ENCODE data around the gene LMAN1. TPM values are rescaled to one million over a fixed set of nuclear protein-coding genes. Genes with fewer than 3 reads are reported as not detected.
A peak's percentile ranks its signal among the peaks of the same experiment; 100 is the strongest.

Gene LMAN1
- total and polyA plus RNA-seq, 4 donors: 18.9 to 108 (median 67.2) TPM

GRCh38 chr18:59308938-59309260, 50.2 kb downstream of the LMAN1 start:
- Histone ChIP-seq H3K9me3 (ENCODE audit: control insufficient read depth in 4 of 4, insufficient read depth in 3 of 4, low read length in 3 of 4) (peaks cover 0 to 2% (median 0%) of the 10 kb centered on the region in 4 donors), H3K9ac (ENCODE audit: insufficient read depth in 1 of 2, low read length in 2 of 2) (no peak overlapping the region), H3K27ac (ENCODE audit: low read depth in 1 of 2, low read length in 1 of 2) (no peak overlapping the region), H3K36me3 (ENCODE audit: control insufficient read depth in 4 of 4, insufficient read depth in 4 of 4, low read length in 4 of 4) (no peaks in the 10 kb centered on the region), H3K4me3 (no peak overlapping the region), H3K27me3 (ENCODE audit: control insufficient read depth in 3 of 3, insufficient read depth in 3 of 3, low read length in 2 of 3) (peaks cover 3 to 23% (median 8%) of the 10 kb centered on the region in 3 donors), H3K4me1 (ENCODE audit: control insufficient read depth in 5 of 5, insufficient read depth in 5 of 5, low read length in 5 of 5) (peaks cover 0 to 8% (median 0%) of the 10 kb centered on the region in 5 donors)
- 15 to 18% methylated on average over 5 of the region's 5 CpGs for WGBS, 2 donors
- TF ChIP-seq, protein P1, sequence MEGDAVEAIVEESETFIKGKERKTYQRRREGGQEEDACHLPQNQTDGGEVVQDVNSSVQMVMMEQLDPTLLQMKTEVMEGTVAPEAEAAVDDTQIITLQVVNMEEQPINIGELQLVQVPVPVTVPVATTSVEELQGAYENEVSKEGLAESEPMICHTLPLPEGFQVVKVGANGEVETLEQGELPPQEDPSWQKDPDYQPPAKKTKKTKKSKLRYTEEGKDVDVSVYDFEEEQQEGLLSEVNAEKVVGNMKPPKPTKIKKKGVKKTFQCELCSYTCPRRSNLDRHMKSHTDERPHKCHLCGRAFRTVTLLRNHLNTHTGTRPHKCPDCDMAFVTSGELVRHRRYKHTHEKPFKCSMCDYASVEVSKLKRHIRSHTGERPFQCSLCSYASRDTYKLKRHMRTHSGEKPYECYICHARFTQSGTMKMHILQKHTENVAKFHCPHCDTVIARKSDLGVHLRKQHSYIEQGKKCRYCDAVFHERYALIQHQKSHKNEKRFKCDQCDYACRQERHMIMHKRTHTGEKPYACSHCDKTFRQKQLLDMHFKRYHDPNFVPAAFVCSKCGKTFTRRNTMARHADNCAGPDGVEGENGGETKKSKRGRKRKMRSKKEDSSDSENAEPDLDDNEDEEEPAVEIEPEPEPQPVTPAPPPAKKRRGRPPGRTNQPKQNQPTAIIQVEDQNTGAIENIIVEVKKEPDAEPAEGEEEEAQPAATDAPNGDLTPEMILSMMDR (IDR thresholded peaks at IDR 0.05; ENCODE audit: control extremely low read depth, extremely low read depth): no peak
- DNase-seq: peak in 2 of 3 donors; percentile 73 to 79
- ATAC-seq (ENCODE audit: insufficient read depth, low FRiP score): no peak

DNA sequence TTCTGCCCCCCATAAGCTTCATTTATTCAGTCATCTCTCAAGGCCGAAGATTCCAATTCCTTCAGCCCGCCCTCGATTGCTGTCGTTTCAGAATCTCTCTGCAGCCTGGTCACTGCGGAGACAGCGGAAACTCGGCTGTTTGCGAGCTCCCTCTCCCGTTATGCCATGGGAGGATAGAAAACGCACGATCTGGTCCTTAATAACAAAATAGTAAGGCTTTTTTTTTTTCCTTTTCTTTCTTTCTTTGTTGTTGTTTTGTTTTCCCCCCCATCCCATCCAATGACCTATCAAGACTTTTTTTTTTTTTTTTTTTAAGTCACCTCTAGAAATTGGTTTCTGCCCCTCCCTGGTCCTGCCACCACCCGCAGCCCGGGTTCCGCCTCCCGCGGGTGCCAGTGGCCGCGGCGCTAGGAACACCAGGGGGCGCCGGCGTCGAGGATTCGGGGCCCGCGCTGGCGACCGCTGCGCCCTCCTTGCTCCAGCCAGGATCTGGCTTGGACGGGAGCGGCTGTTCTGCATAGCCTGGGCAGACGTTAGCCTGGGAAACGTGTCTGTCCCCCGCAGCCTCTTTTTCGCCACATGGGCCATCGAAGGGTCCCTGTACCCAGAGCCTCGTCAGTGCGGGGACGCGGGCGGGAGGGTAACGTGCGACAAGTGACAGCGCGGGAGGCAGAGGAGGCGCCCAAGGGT, 50.7 kb downstream of the LMAN1 start:
- 2 to 3% methylated on average over 46 of the region's 46 CpGs for WGBS, 2 donors
- Histone ChIP-seq H3K36me3 (ENCODE audit: control insufficient read depth in 4 of 4, insufficient read depth in 4 of 4, low read length in 4 of 4) (no peaks in the 10 kb centered on the region), H3K4me1 (ENCODE audit: control insufficient read depth in 5 of 5, insufficient read depth in 5 of 5, low read length in 5 of 5) (peaks cover 0 to 8% (median 0%) of the 10 kb centered on the region in 5 donors), H3K9me3 (ENCODE audit: control insufficient read depth in 4 of 4, insufficient read depth in 3 of 4, low read length in 3 of 4) (peaks cover 0 to 2% (median 0%) of the 10 kb centered on the region in 4 donors), H3K9ac (ENCODE audit: insufficient read depth in 1 of 2, low read length in 2 of 2) (no peak overlapping the region), H3K27me3 (ENCODE audit: control insufficient read depth in 3 of 3, insufficient read depth in 3 of 3, low read length in 2 of 3) (peaks cover 3 to 25% (median 11%) of the 10 kb centered on the region in 3 donors), H3K4me3 (no peak overlapping the region), H3K27ac (ENCODE audit: low read depth in 1 of 2, low read length in 1 of 2) (no peak overlapping the region)
- DNase-seq: peak; percentile 81 to 85 (median 82)
- ATAC-seq (ENCODE audit: insufficient read depth, low FRiP score): peak; percentile 94
- TF ChIP-seq, protein P1 (IDR thresholded peaks at IDR 0.05; ENCODE audit: control extremely low read depth, extremely low read depth): peak; percentile 49

GRCh38 chr18:59306640-59307039, 52.4 kb downstream of the LMAN1 start:
- peaks cover 3 to 28% (median 10%) of the 10 kb centered on the region in 3 donors for H3K27me3 ChIP-seq (ENCODE audit: control insufficient read depth in 3 of 3, insufficient read depth in 3 of 3, low read length in 2 of 3)

More at GRCh38 chr18:59306640-59307039, 52.4 kb downstream of the LMAN1 start:
- ATAC-seq (ENCODE audit: insufficient read depth, low FRiP score) (no peak), DNase-seq (no peak)
- TF ChIP-seq, protein P1 (IDR thresholded peaks at IDR 0.05; ENCODE audit: control extremely low read depth, extremely low read depth): no peak
- Histone ChIP-seq H3K9ac (ENCODE audit: insufficient read depth in 1 of 2, low read length in 2 of 2) (no peak overlapping the region), H3K9me3 (ENCODE audit: control insufficient read depth in 4 of 4, insufficient read depth in 3 of 4, low read length in 3 of 4) (no peaks in the 10 kb centered on the region), H3K36me3 (ENCODE audit: control insufficient read depth in 4 of 4, insufficient read depth in 4 of 4, low read length in 4 of 4) (no peaks in the 10 kb centered on the region), H3K27ac (ENCODE audit: low read depth in 1 of 2, low read length in 1 of 2) (no peak overlapping the region), H3K4me3 (no peak overlapping the region), H3K4me1 (ENCODE audit: control insufficient read depth in 5 of 5, insufficient read depth in 5 of 5, low read length in 5 of 5) (peaks cover 0 to 8% (median 0%) of the 10 kb centered on the region in 5 donors)
- 83 to 84% methylated on average over 6 of the region's 6 CpGs for WGBS, 2 donors
